Gastrocnemius medialis (tissue), 4 donors: ENCODE results near the gene DTNB.

ENCODE experiments used
- POLR2A ChIP-seq, 2 donors: fragments of 450-650 bp; IDR thresholded peaks; one replicate each; pipeline ENCODE4 v1.6.1; 2017; ENCODE audit warnings: antibody characterized with exemption in 2 of 2, mild to moderate bottlenecking in 2 of 2, moderate library complexity in 2 of 2
- TF ChIP-seq, protein P1 (sequence below), 5 experiments: fragments of 450-650 bp in 3 of 5; fragments of 200-600 bp in 2 of 5; sonication (generic) in 2 of 5; IDR thresholded peaks in 4 of 5; conservative IDR thresholded peaks in 1 of 5; 1 replicate in 4 of 5; 2 replicates in 1 of 5; pipeline ENCODE4 v1.5.1; 2016 to 2019; ENCODE audit warnings: antibody characterized with exemption in 5 of 5, mild to moderate bottlenecking in 3 of 5, moderate library complexity in 3 of 5

DNA sequence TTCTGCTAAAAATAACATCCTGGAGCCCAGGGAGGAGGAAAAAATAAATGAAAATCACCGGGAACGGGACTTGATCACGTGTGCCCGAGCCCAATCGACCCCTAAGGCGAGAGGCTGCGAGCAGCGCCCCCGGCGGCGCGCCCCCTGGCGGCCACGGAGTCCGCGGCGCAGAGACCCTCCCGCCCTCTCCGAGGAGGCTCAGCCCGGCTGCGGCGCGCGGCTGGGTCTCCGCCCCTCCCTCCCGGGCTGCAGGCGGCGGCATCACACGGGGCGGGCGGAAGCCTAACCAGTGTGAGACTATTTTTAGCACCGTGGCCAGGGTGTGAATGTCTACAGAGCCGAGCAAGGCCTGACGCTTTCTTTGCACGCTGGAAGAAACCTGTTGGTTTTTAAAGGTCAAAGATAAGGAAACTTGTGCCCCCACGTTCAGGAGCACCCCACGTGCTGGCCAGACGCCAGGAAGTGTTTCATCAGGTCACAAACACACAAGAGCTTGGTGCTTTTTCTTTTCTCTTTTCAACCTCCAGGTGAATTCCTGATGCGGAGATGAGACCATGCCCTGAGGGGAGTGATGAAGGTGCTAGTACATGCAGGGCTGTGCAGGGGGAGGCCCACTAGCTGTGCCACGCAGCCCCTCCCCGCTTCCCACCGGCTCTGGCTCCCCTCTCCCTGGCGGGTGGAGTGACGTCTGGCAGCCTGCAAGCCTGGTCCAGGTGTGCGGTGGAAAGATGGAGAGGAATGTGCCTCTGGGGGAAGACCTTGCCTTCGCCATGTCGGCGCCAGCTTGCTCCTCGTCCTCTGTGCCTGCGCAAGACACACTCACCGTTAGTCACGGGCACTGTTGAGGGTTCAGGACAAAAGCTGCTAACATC, 296.4 kb downstream of the DTNB start:
- TF ChIP-seq, protein P1, sequence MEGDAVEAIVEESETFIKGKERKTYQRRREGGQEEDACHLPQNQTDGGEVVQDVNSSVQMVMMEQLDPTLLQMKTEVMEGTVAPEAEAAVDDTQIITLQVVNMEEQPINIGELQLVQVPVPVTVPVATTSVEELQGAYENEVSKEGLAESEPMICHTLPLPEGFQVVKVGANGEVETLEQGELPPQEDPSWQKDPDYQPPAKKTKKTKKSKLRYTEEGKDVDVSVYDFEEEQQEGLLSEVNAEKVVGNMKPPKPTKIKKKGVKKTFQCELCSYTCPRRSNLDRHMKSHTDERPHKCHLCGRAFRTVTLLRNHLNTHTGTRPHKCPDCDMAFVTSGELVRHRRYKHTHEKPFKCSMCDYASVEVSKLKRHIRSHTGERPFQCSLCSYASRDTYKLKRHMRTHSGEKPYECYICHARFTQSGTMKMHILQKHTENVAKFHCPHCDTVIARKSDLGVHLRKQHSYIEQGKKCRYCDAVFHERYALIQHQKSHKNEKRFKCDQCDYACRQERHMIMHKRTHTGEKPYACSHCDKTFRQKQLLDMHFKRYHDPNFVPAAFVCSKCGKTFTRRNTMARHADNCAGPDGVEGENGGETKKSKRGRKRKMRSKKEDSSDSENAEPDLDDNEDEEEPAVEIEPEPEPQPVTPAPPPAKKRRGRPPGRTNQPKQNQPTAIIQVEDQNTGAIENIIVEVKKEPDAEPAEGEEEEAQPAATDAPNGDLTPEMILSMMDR (IDR thresholded peaks at IDR 0.05 in 4 of 5, conservative IDR thresholded peaks at IDR 0.05 in 1 of 5) = peak; percentile 89 to 97 (median 96)
- TF ChIP-seq POLR2A (IDR thresholded peaks at IDR 0.05) = no peak
